ENCODE data around the gene OSBPL2. TPM values are rescaled to one million over a fixed set of nuclear protein-coding genes. Genes with fewer than 3 reads are reported as not detected.

Gene OSBPL2
- total RNA-seq, 1 experiment from 2014 or later: 49.5 TPM

- TF ChIP-seq ZNF425 (CRISPR knock-in tag; conservative IDR thresholded peaks at IDR 0.05): no peak
- TF ChIP-seq GABPB1 (CRISPR knock-in tag; IDR thresholded peaks at IDR 0.05): no peak
- no peak for TF ChIP-seq ZNF232 (CRISPR knock-in tag; IDR thresholded peaks at IDR 0.05)
- no peak for TF ChIP-seq ERG (CRISPR knock-in tag; IDR thresholded peaks at IDR 0.05)
- no peak for TF ChIP-seq HMGA2 (CRISPR knock-in tag; IDR thresholded peaks at IDR 0.05)
- no peak for TF ChIP-seq E2F1 (CRISPR knock-in tag; IDR thresholded peaks at IDR 0.05)
- TF ChIP-seq ATF3 (CRISPR knock-in tag; conservative IDR thresholded peaks at IDR 0.05): no peak
- no peak for TF ChIP-seq ZNF396 (CRISPR knock-in tag; IDR thresholded peaks at IDR 0.05; ENCODE audit: borderline replicate concordance)
These were observed 26.0 kb upstream of the OSBPL2 start (continued) for GRCh38 chr20:62212299-62212698.

- Mint-ChIP-seq H3K36me3 (no peaks in the 10 kb centered on the region), H3K27me3 (ENCODE audit: low read depth) (peaks cover 15% of the 10 kb centered on the region), H3K27ac (no peak overlapping the region), H3K9me3 (no peaks in the 10 kb centered on the region), H3K4me1 (peaks cover 10% of the 10 kb centered on the region), H3K4me3 (no peak overlapping the region)
- no peak for ATAC-seq
- DNase-seq (ENCODE audit: low spot score): no peak
- ChIA-PET CTCF (no interaction called here), POLR2A (no interaction called here)
- TF ChIP-seq SMAD3 (CRISPR knock-in tag; IDR thresholded peaks at IDR 0.05; ENCODE audit: borderline replicate concordance) (no peak), ZNF423 (CRISPR knock-in tag; IDR thresholded peaks at IDR 0.05) (no peak), E2F4 (CRISPR knock-in tag; IDR thresholded peaks at IDR 0.05; ENCODE audit: borderline replicate concordance, low read depth) (no peak), NFYB (CRISPR knock-in tag; conservative IDR thresholded peaks at IDR 0.05; ENCODE audit: low read depth) (no peak), JAZF1 (CRISPR knock-in tag; IDR thresholded peaks at IDR 0.05) (no peak), PRRX2 (CRISPR knock-in tag; IDR thresholded peaks at IDR 0.05) (no peak), ZNF416 (CRISPR knock-in tag; IDR thresholded peaks at IDR 0.05) (no peak), SP1 (CRISPR knock-in tag; conservative IDR thresholded peaks at IDR 0.05) (no peak), KAT7 (CRISPR knock-in tag; IDR thresholded peaks at IDR 0.05; ENCODE audit: borderline replicate concordance) (no peak), NR3C1 (CRISPR knock-in tag; conservative IDR thresholded peaks at IDR 0.05; ENCODE audit: low read depth) (no peak), JUN (CRISPR knock-in tag; IDR thresholded peaks at IDR 0.05) (no peak), SMAD4 (CRISPR knock-in tag; IDR thresholded peaks at IDR 0.05) (no peak), MYBL2 (CRISPR knock-in tag; IDR thresholded peaks at IDR 0.05) (no peak), ATF6 (CRISPR knock-in tag; IDR thresholded peaks at IDR 0.05) (no peak)
These were observed 24.3 kb upstream of the OSBPL2 start for GRCh38 chr20:62214067-62214466.

Data from WTC11 (cell line).